Muscle of back (tissue), 11 donors: ENCODE data around the gene C11orf86. TPM values are rescaled to one million over a fixed set of nuclear protein-coding genes. Genes with fewer than 3 reads are reported as not detected.

Source experiments
- DNase-seq, 3 donors: peaks; one replicate each; pipeline versions ENCODE4 v3.0.0 to v3.0.0-alpha.2; 2013
- polyA plus RNA-seq, 10 donors: library from polyadenylated mRNA; unstranded; fragments of 120-200 nt; gene quantifications; one replicate each; pipeline ENCODE4 v1.2.1, GENCODE V29; 2013; ENCODE audit not compliant: insufficient read length in 10 of 10

C11orf86 gene
- polyA plus RNA-seq, 10 donors, result not detected

DNA sequence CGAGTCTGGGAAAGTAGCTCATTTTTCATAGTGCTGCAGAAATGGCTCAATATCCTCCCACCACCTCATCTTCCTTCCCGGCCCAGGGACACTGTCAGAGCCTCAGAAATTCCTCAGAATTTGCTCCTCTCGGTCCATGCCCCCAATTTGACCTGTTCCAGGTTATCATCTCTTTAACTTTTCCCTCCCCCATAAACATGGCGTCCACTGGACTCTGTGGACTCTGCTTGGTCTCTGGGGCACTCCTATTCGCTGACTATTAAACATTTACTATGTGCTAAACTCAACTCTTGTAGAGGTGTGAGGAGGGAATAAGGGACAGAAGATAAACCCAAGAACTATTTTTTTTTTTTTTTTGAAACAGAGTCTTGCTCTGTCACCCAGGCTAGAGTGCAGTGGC lies 8.8 kb upstream of the C11orf86 start:
- no peak for DNase-seq

DNA sequence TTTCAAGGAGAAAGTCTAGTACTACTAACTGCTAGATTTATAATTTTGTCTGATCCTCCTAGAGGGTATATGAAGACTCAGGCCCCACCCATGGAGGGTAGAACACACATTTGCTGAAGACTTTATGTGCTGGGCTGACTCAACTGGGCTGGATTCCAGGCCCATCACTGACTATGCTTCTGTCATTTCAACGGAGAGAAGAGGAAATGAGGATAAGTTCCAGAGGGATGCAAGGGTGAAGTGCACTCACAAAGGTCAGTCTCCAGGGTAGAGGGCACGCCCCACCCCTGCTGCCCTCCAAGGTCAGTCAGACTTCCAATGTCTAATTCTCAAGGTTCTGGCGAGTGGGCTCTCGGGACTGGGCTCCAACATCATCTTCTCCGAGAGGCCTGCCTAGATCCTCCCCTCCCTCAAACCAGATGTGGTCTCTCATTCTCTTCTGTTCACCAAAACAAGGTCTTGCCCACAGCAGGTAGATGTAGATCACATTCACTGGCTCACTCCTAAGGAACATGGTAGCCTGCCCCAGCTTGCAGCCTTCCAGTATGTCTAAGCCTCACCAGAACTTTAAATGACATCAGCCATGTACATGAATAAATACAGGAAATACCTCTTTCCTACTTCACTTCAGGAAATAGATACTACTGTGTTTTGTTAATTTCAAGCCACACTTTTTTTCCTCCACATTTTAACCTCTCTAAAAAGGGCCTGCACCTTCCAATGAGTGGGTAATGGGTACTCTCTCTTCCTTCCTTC lies 7.3 kb upstream of the C11orf86 start:
- peak in 1 of 3 donors; percentile 76 for DNase-seq

DNA sequence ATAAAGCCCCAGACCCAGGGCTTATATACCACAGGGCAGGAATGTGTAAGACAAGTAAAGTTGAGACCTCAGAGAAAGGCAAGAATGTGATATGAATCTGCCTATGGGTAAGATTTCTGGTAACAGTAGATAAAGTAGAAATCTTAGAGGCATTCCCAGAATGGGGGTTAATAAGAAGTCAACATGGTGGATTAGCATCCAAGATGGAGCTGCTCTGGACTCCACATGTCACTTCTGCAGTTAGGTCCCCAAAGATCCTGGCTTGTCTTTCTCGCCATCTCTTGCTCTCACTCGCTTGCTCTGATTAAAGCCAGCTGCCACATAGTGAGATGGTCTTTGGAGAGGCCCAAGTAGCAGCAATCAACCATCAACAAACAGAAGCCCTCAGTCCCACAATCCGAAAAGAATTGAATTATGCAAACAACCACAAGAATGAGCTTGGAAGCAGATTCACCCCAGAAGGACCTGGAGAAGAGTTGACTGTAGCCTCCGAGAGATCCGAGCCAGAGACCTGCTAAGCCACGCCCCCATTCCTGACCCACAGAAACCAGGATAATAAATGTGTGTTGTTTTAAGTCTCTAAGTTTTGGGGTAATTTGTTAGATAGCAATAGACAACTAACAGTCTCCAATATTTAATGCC lies 5.4 kb upstream of the C11orf86 start:
- peak in 1 of 3 donors; percentile 86 for DNase-seq

DNA sequence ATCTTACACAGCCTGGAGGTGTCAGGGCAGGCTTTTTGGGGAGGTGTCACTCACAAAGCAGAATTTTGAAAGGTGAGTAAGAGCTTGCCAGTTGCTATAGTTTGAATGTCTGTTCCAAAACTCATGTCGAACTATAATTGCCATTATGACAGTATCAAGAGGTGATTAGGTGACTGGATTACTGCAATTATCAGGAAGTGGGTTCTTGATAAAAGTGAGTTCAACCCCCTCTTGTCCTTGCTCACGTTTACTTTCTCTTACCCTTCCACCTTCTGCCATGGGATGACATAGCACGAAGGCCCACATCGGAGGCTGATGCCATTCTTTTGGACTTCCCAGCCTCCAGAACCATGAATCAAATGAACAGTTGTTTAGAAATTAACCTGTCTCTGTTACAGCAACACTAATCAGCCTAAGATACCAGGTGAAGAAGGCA lies 4.7 kb upstream of the C11orf86 start:
- no peak for DNase-seq

DNA sequence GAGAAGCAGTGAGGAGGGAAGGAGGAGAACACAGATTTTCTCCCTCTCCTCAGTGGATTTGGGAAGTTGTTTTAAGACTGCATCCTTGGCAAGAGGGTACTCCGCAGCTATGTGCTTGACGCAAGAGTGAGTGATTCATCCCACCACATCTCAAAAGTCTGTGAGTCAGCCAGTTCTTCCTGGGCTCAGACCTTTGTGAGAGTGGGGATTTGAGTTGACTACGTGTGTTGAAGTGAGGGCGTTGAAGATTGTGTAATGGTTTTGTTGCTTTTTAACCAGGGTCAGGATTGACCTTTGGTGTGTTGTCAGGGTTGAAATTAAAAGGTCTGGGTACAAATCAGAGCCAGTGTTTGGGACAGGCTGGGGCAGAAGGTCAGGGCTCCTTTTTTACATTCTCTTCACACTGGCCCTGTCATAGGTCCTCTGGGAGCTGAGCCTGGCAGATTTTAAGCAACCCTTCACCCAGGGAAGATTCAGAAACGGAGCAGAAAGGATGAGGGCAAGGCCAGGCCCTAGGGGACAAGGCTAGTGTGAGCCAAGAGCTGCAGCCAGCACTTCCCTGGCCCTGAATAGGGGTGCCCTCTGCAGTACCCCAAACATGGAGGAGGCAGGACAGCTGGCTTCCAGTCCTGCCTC lies 4.2 kb upstream of the C11orf86 start:
- DNase-seq, result peak in 1 of 3 donors; percentile 97

DNA sequence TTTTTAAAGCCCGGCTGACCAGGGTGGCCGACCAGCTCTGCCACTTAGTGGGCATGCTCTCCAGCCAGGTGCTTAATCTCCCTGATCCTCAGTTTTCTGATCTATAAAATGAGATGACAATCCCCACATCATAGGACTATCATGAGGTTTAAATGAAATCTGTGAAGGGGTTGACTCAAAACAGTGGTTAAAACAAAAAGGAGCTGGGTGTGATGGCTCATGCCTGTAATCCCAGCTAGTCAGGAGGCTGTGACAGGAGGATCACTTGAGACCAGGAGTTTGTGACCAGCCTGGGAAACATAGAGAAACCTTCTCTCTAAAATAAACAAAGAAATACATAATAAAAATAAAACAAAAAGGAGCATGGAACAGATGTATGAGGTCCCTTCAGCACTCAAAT lies 3.6 kb upstream of the C11orf86 start:
- DNase-seq, result no peak

DNA sequence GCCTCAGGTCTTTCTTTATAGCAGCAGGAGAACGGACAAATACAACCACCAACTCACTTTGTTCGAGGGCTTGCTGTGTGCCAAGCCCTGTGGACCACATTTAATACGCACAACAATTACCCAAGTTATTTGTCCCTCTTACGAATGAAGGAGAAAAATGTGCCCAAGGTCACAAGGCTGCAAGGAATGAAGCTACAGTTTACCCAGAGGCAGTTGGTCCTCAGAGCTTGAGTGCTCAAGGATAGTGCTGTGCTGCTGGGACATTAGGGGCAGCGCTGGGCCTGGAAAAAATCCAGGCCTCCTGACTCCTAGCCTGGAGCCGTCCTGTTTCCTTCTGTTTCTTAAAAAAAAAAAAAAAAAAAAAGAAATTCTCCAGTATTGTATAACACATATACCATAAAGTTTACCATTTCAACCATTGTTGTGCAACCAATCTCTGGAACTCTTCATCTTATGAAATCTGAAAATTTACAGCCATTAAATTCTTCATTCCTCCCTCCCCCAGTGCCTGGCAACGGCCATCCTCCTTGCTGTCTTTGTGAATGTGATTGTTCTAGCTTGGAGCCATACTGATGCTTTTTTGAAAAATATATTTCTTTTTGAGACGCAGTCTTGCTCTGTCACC lies 1.0 kb upstream of the C11orf86 start:
- DNase-seq, result no peak

DNA sequence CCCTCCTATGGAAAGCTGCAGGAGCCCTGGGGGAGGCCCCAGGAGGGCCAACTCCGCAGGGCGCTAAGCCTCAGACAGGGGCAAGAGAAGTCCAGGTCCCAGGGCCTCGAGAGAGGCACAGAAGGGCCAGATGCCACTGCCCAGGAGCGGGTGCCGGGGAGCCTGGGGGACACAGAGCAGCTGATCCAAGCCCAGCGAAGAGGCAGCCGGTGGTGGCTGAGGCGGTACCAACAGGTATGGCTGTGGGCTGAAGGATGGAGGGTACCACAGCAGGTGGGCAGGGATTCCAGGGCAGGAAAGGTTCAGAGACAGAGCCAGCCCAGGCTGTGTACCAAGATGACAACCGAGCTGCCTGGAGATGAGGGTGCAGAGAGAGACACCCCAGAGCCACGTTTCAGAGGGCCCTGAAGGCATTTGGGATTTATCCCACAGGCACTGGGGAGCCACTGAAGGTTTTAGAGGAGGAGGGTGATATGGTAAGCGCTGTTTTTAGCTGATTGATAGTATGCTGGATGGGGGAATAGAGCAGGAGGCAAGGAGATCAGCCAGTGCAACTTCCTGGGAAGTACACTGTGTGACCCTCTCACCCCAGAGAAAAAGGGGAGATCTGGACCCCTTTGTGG lies 412 bp downstream of the C11orf86 start:
- DNase-seq, result no peak

DNA sequence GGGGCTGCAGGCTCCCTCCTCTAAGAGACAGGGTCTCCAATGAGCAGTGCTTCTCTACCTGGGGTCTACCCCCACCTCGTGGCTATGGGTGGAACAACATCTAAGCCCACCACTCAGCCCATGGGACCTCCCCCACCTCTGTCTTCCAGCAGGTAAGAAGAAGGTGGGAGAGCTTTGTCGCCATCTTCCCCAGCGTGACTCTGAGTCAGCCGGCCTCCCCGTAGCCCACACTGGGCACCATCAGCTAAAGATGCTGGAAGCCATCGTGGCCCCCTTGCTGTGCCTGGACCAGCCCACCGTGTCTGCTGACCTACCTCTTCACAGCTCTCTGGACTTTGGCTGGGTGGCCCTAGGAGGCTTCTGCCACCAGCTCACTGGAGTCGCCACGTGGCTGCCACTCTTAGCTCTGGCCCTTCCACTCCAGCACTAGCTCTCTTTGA lies 944 bp downstream of the C11orf86 start:
- no peak for DNase-seq

DNA sequence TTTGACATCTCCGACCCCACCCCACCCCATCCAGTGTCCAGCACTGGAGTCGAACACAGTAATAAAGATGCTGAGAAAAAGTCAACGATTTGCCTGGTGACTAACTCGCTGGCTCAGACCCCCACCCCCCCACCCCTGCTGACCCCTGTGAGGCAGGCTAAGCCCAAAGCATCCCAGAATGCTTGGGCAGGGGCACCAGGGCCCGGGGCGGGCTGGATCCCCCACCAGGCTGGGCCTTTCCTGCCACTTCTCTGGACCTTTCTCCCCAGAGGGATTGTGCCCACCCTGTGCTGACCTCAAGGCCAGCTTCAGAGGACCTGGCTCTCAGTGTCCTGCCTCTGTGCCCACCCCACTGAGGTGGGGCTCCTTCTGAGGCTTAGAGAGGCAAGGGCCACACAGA lies 1.8 kb downstream of the C11orf86 start:
- no peak for DNase-seq

DNA sequence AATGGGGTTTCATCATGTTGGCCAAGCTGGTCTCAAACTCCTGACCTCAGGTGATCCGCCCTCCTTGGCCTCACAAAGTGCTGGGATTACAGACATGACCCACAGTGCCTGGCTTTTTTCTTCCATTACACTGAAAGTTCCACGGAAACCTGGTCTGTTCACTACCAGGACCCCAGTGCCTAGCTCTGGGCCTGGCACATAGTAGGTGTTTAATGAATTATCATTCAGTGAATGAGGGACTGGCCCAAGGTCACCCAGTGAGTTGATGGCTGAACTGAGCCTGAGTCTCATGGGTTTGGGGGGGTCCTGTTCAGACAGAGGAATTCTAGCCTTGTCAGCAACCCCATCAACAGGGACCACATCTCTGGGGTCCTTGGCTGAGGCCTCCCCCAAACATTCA lies 3.1 kb downstream of the C11orf86 start:
- DNase-seq, result no peak

DNA sequence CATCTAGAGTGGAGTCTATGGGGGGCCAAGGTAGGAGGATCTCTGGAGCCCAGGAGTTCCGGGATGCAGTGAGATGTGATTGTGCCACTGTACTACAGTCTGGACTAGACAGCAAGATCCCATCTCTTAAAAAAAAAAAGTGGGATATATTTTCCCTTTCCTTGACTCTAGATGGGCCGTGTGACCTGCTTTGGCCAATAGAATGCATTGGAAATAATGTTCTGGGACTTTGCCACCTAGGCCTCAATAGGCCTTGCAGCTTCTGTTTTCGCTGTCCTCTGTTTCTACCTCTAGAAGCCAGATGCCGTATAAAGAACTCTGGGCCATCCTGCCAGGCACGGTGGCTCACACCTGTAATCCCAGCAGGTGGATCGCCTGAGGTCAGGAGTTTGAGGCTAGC lies 3.6 kb downstream of the C11orf86 start:
- no peak for DNase-seq

DNA sequence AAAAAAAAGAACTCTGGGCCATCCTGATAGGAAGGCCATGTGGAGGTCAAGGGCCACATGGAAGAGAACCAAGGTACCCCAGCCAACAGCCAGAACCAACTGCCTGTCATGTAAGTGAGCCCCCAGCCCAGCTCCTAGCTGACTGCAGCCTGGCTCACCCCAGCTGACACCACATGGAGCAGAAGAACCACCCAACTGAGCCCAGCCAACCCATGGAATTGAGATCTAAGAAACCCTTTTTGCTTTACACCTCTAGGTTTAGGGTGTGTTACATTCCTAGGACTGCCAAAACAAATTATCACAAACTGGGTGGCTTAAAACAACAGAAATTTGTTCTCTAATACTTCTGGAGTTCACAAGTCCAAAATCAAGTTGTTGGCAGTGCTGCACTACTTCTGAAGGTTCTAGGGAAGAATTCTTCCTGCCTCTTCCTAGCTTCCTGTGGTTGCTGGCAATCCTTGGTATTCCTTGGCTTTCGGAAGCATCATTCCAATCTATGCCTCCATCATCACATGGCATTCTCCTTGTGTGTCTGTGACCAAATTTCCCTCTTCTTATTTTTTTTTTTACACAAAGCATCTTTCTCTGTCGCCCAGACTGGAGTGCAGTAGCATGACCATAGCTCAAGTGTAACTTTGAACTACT lies 4.4 kb downstream of the C11orf86 start:
- no peak for DNase-seq

DNA sequence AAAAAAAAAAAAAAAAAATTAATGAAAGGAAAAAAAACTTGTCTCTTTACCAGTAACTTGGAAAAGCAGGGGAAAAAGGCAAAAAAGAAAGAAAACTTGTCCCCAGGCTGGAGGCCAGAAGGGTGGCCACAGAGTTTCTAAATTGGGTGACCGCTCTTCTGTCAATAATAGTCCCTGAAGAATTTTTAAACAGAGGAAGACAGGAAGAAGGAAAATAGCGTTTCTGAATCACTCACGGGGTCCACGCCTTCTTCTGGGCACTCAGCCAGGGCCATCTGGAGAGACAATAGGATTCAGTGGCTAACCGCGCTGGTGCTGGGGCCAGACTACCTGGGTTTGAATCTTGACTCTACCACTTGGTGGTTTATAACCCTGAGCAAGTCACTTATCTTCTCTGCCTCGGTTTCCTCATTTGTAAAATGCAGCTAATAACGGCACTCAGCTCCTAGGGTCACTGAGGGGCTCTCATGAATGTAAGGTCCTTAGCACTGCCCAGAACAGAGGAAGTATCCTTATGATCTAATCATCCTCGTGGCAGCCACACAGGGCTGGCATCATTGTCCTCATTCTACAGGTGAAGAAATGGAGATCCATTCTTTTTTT lies 7.0 kb downstream of the C11orf86 start:
- peak; percentile 87 to 92 (median 90) for DNase-seq

DNA sequence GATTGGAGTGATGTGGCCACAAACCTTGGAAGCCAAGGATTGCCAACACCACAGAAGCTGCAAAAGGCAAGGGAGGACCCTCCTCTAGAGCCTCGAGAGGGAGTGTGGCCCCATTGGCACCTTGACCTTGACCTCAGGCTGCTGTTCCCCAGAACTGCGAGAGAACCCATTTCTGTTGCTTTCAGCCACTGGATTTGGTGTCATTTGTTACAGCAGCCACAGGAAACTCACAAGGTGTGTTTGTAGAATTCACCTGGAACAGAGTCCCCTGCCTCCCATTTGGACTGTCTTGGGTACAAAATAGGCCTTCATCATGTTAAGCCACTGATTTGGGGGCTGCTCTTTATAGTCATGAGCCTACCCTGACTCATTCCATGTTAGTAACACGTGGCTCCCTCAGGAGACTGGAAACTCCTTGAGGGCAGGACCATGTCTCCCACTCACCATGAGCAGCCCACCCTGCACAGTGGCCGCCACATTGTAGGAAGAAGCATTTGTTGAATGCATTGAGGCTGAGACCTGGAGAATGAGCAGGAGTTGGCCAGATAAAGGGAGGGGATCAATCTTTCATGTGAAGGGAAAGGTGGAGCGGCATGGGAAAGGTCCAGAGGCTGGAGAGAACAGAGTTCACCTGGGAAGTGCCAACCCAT lies 8.3 kb downstream of the C11orf86 start:
- DNase-seq, result no peak

DNA sequence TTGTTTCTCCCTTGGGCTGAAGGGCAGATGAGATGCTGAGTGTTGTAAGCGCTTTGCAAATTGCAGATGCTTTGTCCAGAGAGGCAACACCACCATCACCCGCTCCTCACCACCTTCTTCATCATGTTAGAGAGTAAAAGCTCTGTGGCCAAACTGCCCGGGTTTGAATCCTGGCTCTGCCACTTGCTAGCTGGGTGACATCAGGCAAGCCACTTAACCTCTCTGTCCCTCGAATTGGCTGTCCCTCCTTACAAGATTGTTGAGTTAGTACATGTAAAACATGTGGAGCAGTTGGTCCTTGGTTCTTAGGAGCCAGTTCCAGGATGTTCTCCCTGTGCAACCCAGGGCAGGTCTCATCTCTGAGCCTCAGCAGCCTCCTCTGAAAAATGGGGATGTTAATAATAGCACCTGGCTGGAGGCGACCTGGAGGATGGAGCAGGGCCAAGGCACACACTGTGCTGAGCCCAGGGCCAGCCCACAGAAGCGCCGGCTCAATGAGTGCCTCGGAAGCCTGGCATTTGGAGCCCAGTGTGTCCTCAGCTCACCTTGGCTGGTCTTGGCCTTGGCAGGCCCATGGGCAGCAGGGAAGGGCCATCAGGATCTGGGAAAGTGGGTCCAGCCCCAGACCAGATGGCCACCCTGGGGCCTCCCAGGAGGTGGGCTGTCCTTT lies 10.5 kb downstream of the C11orf86 start:
- no peak for DNase-seq

DNA sequence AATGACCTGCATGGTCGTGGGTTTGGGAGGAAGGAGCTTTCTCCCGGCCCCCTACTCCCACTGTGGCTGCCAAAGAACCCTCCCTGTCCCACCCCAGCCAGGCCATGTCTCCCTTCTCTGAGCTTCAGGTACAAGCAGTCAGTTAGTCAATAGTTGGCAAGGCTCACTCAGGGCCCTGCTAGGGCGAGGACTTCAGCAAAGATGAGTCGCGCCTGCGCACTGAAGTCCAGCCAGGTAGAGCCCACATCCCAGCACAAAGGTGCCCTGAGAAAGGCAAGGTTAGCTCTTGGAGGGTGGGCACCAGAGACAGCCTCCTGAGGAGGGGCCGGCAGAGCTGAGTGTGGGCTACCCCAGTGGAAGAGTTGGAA lies 11.1 kb downstream of the C11orf86 start:
- DNase-seq, result no peak

DNA sequence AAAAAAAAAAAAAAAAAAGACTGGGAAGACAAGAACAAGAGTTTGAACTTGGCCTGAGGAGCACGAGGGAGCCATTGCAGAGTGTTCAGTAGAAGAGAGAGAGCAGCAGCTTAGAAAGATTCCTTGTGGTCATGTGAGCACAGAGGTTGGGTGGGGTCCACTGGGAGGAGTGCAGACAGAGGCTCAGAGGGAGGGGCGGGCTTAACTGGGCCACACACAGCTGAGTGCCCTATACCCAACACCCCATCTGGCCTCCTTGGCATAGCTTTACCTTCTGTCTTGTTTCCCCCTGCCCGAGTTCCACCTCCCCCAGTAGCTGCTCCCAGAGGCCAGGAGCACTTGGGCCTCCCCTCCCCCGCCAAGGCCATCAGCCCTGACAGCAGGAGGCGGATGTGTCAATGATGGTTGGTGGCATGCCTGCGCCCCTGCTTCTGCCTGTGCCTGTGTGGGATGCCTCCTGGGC lies 12.1 kb downstream of the C11orf86 start:
- DNase-seq, result no peak

DNA sequence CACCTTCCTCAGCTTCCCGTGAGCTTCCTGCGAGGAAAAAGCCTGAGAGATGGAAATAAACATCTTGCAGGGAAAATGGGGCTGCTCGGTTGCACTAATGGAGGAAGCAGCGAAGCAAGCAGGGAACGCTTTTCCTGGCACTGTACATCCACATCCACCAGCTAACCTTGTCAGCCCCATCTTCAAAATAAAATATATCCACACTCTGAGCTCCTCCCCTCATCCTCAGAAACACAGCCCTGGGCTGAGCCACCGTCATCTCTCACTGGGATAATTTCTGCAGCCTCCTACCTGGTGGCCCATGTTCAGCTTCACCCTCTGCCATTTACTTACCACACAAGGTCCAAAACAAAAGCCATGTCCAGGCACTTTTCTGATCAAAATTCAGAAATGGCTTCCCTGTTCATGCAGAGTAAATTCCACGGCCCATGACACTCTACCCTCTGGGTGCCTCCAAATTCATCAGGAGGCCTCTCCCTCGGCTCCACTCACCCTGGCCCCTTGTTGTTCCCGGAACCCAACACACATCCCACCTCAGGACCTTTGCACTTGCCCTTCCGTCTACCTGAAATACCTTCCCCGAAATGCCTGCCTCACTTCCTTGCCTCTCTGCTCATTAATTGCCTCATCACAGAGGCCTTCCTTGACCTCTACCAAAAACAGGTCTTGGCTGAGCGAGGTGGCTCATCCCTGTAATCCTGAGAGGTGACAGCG lies 13.0 kb downstream of the C11orf86 start:
- DNase-seq, result no peak
